SH-SY5Y (cell line): ENCODE results near the gene SLC22A4.

Experiments used
- GATA2 ChIP-seq: IDR thresholded peaks from 2 replicates; pipeline ENCODE4 v1.6.1; 2011; ENCODE audit warnings: mild to moderate bottlenecking, low read depth, low read length
- GATA3 ChIP-seq: IDR thresholded peaks from 2 replicates; pipeline ENCODE4 v1.6.1; 2011; ENCODE audit warnings: low read depth, mild to moderate bottlenecking, low read length, moderate library complexity

DNA sequence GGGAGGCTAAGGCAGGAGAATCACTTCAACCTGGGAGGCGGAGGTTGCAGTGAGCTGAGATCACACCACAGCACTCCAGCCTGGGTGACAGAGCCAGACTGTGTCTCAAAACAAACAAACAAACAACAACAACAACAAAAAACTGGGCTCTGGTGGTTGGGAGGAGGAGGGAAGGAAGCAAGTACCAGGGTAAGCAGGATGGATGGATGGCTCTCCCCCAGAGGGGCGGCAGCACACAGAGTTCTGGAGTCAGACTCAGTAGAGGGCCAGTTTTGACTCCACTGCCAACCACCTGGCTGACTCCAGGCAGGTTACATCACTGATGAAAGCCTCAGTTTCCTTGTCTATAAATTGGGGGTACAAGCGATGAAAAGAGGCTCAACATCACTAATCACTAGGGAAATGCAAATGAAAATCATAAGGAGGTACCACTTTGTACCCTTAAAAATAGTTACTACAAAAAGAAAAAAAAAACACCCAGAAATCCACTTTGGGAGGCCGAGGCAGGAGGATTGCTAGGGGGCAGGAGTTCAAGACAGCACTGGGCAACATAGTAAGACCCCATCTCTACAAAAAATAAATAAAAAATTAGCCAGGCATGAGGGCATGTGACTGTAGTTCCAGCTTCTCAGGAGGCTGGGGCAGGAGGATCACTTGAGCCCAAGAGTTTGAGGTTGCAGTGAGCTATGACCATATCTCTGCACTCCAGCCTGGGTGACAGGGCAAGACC is 3.2 kb downstream of the SLC22A4 start:
- TF ChIP-seq GATA2 = no peak
- TF ChIP-seq GATA3 = no peak
